Erythroblast (primary cell): ENCODE results near the gene PRKCZ.
"Not testable (repeated sequence)": the region's sequence is repeated elsewhere in the genome, so short reads cannot be mapped to it uniquely, and the experiment has no call there.

ENCODE experiments used
- DNase-seq, 2 experiments: peaks; one replicate each; lab custom pipeline; 2025; lab: John Stamatoyannopoulos, UW
- GATA1 ChIP-seq: IDR thresholded peaks from 2 replicates; pipeline ENCODE4 v1.6.1; 2011; ENCODE audit warnings: low read depth, mild to moderate bottlenecking, control low read depth, low read length, moderate library complexity
- POLR2A ChIP-seq: IDR thresholded peaks from 2 replicates; pipeline ENCODE4 v1.6.1; 2011; ENCODE audit warnings: mild to moderate bottlenecking, low read length

Gene PRKCZ

DNA sequence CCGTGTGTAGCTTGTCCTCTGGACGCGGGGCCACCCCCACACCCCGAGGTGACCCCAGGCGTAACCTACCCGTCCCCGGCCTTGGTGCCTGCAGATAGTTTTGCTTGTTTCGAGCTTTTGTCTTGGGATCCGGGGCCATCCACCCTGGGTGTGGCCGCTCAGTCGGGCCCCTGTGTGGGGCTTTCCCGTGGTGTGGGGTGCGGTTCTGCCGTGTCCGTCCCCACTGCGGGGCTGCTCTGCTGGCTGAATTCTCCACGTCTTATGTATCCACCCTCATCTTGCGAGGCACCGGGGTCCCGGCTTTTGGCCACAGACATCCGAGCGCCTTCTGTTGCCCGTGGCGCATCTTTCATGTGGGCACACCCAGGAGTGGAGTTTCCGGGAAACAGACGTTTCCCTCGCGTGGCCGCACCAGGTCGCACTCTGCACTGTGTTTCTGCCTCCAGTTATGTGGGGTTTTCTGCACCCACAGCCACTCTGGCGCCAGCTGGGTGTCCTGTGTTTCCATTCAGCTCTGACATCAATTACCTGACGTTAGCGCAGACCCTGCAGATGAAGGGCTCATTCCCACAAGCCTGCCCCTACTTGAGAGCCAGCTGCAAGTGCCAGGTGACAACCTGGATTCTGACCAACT is 64.9 kb downstream of the PRKCZ start:
- DNase-seq = no peak
- no peak for TF ChIP-seq POLR2A
- no peak for TF ChIP-seq GATA1

DNA sequence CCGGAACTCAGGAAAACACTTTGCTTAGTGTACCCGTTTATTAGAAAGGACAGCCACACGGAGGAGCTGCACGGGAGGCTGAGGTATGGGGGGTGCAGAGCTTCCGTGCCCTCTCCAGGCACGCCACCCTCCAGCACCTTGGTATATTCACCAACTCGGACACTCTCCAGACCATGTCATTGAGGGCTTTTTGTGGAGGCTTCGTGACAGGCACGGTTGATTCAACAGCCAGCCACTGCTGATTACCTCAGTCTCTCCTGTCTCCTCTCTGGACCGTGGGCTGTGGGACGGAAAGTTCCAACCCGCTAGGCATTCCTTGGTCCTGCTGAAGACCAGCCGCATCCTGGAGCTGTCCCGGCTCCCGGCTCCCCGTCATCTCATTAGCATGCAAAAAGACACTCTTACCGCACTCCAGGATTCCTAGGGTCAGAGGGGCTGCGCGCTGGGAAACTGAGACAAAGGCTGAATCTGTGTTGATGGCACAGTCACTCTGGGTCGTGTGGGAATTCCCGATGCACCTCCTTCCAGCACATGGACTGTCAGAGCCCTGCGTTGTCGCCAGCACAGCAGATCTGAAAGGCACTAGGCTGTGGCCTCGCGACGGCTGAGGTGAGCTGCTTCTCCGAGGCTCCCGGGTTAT is 65.6 kb downstream of the PRKCZ start:
- no peak for TF ChIP-seq POLR2A
- no peak for TF ChIP-seq GATA1
- DNase-seq = no peak

DNA sequence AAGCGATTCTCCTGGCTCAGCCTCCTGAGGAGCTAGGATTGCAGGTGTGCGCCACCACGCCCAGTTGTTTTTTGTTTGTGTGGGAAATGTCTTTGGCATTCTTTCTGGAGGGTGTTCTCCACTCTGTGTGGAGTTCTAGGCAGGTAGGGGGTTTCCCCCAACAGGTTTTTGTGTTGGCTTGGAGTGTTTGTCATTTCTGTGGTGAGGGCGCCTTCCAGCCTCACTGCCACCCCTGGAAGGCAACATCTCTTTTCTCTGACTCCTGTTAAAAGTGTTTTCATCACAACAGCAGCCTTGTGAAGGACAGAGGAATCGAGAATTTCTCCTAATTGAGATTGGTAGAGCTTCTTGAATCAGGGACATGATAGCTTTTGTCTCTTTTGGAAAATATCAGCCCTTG is 69.7 kb downstream of the PRKCZ start:
- DNase-seq = no peak
- TF ChIP-seq POLR2A = no peak
- no peak for TF ChIP-seq GATA1

DNA sequence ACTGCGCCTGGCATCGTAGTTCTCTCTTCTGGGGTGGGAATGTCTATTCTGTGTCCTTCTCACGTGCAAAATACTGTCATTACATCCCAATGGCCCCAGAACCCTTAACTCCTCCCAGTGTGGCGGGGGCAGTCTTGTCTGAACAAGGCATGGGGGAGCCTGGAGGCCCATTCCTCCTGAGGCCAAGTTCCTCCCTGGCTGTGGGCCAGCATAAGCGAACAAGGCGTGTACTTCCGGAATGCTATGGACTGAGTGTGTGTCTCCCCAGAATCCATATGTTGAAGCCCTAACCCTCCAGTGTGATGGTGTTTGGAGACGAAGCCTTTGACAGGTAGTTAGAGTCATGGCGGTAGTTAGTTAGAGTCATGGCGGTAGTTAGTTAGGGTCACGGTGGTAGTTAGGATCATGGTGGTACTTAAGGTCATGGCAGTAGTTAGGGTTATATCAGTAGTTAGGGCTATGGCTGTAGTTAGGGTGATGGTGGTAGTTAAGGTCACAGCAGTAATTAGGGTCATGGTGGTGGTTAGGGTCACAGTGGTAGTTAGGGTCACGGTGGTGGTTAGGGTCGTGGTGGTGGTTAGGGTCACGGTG is 71.0 kb downstream of the PRKCZ start:
- no peak for DNase-seq
- TF ChIP-seq GATA1 (no peak), POLR2A (no peak)

DNA sequence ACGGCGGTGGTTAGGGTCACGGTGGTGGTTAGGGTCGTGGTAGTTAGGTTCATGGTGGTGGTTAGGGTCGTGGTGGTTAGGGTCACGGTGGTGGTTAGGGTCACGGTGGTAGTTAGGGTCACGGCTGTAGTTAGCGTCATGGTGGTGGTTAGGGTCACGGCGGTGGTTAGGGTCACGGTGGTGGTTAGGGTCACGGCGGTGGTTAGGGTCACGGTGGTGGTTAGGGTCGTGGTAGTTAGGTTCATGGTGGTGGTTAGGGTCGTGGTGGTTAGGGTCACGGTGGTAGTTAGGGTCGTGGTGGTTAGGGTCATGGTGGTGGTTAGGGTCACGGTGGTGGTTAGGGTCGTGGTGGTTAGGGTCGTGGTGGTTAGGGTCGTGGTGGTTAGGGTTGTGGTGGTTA is 71.6 kb downstream of the PRKCZ start:
- DNase-seq = not testable (repeated sequence)

DNA sequence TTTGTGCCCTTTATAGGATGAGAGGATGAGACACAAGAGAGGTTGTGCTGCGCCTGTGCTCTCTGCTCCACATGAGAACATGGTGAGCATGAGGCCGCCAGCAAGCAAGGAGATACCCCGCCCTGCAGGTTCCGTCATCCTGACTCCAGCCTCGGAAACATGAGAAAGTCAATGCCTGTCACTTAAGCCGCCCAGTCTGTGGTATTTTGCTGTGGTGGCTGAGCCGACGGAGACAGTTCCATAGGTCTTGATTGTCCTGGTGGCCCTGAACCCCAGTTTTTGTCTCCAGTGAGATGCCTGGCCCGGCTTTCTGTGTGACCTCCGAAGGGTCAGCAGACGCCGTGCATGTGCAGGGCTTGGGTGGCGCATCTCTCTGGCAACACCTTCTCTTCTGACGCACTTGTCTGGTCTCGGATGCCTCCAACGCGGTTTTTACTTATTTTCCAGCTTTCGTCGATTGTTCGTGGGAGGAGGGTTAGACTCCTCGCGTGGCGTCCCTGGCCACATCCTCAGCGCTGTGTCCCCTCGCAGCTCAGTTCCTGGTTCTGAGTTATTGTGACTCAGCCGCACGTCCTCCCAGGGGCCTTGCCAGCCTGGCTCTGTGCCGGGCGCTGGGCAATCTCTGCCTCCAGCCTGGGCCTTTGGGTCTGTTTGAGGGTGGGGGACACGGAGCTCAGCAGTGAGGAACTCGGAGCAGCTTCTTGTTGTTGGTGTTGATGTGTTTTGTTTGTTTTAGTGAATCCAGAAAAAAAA is 74.4 kb downstream of the PRKCZ start:
- TF ChIP-seq GATA1 = no peak
- no peak for TF ChIP-seq POLR2A
- DNase-seq = no peak

DNA sequence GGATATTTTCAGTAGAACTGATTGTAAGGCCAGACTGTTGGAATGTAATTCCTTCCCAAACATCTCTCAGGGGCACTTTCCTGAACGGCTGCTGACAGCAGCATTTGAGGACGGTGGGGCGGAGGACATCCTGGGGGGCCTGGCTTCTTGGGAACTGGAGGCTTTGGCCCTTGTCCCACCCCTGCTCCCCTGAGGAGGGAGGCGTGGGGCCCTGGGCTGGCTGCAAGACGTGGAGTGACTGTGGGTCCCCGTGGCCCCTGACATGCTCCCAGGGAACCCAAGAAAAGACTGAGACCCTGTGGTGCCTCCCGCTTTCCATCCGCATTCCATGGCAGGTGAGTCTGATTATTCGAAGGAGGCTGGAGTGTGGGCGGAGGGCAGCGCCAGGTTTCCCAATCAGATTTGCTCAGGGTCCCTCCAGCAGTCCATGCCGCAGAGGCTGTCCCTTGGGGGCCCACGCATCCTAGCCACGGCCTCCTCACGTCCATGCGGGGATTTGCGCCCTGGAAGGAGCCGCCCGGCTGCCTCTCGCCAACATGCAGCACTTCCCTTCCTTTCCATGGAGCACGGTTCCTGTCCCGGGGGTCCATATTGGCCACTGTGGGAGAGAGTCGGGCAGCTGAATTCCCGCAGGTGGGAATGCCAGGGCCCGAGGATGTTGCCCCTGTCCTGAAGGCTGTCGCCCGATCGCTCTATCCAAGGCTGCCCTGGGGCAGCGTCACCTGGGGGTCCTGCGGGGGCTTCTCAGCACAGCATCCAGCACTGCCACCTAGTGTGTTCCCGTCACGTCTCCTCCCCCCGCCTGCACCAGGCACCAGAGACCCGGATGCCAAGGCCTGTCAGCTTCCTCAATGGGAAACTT is 75.4 kb downstream of the PRKCZ start:
- no peak for DNase-seq
- TF ChIP-seq GATA1 (no peak), POLR2A (no peak)

DNA sequence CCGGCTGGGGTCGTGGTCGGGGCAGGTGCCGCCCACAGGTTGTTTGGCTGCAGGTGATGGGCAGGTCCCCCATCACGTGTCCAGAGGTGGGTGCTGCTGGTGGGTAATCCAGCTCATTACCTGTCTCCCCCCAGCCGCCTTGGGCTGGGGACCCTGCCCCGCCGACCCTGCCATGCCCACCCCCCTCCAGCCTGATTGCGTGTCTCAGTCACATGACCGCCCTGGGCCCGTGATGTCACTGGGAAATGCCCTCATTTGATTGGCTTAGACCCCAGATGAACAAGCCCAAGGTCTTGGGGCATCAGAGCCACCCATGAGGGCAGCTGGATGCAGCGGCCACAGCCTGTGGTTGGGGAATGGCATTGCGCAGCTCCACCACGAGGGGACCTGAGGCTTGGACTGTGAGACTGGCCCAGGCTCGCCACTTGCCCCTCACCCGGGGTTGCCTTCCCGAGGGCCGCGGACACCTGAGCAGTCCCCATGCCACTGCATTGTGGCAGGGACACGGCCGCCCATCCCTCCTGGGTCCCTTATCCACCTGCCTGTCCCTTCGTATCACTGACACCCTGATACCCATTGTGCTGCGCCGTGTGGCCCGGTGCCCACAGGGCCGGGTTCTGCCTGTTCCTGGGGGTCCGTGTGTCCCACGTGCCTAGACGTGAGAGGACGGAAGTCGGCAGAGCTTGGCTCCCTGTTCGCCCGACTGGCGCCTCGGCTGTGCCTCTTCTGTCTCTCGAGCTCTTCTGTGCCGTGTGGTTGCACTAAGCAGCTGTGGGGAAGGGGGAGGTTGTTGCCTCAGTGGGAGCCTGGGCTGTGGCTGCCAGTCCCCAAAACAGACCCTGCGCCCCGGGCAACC is 76.3 kb downstream of the PRKCZ start:
- DNase-seq = no peak
- TF ChIP-seq GATA1 (no peak), POLR2A (no peak)

DNA sequence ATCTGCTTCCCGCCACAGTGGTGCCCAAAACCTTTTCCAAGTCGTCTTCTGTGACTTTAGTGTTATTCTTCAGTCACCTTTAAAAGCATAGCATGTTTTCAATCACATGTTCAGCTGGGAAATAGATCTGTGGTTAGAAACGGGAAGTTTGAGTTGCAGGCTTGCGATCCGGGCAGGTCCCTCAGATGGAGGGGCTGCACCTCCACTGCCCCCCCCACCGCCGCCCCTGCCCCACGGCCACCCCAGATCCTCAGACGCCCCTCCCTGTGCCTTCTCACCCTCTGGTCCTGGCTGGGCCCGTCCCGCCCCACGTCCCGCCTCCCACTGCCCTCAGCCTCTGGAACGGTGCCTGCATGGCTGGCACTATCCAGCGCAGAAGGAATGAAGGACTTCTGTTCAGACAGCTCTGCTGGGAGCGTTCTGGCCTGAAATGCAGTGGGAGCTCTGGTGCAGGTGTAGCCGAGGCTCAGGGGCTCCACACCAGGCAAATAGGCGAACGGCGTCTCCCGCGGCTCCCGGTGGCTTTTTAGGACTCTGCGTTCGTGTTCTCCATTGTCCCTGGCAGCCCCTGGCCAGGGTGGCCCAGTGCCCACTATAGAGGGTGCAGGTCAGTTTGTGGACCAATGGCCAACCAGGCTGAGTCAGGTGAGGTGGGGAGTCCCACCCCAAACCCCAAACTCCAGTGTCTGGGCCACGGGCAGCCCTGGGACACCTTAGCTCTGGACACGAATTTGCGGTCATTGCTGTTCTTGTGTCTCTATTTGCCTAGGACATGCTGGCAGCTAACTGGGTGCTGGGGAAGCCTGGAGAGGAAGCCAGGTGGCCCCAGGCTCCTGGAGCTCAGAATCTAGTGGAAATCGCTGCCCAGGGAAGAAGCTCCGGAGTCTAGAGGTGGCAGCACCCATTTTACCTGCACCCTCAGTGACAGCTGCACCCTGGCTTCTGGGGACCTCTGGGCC is 77.3 kb downstream of the PRKCZ start:
- DNase-seq = no peak
- TF ChIP-seq POLR2A = no peak

DNA sequence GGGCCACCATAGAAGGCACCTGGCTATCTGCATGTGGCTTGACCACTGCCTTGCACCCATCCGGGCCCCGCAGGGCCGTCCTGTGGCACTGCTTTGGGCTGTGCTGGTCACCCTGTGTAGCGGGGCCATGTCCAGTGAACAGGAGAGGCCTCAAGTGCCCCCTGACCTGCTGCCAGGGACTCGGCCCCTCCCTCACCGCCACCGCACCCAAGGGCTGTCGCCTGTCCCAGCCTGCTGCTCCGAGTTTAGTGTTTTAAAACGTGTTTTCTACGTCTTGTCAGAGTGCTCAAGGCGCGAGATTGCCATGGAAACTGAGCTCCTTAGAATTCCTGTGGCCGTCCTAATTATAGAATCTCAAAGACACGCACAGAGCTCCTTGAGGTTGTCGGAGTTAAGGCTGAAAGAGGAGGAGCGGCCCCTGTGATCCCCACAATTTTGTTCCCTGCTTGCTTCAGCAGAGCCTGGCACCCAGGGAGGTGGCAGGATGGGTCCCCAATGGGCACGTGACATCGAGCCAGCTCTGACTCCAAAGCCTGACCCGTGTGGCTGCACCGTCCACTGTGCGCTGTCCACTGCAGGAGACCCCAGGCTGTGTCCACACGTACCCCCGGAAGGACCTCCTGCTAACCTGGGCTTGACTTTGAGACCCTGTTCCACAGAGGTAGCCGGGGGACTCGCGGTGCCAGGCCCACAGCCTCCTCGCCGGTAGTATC is 78.1 kb downstream of the PRKCZ start:
- DNase-seq = no peak
- no peak for TF ChIP-seq GATA1
- no peak for TF ChIP-seq POLR2A
